GM18505 (cell line): ENCODE results near the gene PTRH2.
"Not testable (repeated sequence)": the region's sequence is repeated elsewhere in the genome, so short reads cannot be mapped to it uniquely, and the experiment has no call there.

Experiments
- ATAC-seq: cut with Tn5 transposase; IDR thresholded peaks from one replicate; pipeline ENCODE4 v1.9.1; 2021; ENCODE audit not compliant: unreplicated experiment
- POLR2A ChIP-seq: IDR thresholded peaks from 4 replicates; pipeline ENCODE4 v1.6.1; 2011; ENCODE audit warnings: borderline replicate concordance; ENCODE audit not compliant: insufficient read depth, insufficient read length; ENCODE audit errors: extremely low read depth

Gene PTRH2

DNA sequence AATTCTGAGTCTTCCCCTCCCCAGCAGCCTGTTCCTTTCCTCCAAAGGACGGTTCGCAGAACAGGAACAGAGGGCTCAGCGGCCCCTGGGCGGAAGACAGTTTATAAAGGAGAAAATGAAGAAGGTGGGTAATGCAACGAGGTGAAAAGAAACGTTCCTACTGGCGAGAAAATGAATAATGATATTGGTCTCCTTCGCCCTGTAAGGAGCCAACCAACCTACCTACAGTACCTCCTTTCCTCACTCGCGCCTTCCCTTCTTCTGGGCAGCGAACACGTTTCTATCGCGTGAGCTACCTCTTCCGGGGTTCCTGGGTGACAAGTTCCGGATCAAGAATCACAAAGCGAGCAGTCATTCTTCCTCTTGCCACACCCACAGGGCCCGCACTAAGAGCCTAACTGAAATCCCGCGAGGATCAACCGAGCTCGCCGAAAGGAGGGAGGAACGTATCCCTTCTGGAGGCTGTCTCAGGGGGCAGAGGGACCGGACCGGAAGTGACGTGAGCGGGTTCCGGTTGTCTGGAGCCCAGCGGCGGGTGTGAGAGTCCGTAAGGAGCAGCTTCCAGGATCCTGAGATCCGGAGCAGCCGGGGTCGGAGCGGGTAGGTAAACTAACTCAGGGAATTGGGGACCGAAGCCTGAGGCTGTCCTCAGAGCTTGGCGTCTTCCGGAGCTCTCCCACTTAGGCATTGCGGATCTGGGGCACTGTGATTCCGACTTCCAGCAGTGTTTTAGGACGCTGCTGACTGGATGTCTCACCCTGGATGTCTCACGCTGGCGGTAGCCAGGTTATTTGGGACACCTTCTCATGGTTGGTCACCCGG, at the start of gene PTRH2, which contains the start of gene VMP1:
TSS of gene PTRH2 (minus strand) at position 282 of the 822 bp plus-strand sequence. CDS start 9,452 bp downstream, outside the sequence.
TSS of gene VMP1 (plus strand) at position 506 of the 822 bp plus-strand sequence. CDS start 23,793 bp downstream, outside the sequence.
- peak; percentile 92 for TF ChIP-seq POLR2A
- ATAC-seq: peak; percentile 94

DNA sequence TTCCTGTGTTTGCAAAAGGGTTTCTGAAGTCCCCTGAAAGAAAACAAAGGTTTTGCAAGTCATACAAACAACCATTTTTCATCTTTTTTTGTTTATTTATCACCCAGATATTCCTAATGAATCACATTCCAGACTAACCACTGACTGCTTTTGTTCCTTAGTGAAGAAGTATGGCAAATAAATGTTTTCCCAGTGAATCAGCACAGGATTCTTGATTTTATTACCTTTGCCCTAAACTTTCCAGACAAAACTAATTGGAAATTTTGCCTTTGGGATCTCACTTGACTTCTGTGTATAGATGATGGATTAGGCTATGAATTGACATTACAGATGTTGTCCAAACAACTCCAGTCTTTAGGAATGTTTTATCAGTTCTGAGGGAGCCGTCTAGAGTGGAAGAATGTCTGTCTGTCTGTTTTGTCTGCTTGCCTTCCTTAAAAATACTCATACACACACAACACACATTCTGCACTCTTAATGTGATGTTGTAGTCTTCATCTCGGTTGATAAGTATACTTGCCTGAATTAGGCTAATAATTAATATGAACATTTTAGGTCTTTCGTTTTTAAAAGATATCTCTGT, 49.1 kb upstream of the PTRH2 start:
- ATAC-seq: no peak
- no peak for TF ChIP-seq POLR2A

DNA sequence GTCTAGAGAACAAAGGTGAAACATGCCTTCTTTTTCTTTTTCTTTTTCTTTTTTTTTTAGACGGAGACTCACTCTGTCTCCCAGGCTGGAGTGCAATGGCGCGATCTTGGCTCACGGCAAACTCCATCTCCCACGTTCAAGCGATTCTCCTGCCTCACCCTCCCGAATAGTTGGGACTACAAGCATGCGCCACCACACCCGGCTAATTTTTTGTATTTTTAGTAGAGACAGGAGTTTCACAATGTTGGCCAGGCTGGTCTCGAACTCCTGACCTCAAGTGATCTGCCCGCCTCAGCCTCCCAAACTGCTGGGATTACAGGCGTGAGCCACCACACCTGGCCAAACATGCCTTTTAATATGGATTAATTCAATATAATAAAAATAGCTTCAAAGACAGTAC, 47.8 kb upstream of the PTRH2 start:
- not testable (repeated sequence) for ATAC-seq

DNA sequence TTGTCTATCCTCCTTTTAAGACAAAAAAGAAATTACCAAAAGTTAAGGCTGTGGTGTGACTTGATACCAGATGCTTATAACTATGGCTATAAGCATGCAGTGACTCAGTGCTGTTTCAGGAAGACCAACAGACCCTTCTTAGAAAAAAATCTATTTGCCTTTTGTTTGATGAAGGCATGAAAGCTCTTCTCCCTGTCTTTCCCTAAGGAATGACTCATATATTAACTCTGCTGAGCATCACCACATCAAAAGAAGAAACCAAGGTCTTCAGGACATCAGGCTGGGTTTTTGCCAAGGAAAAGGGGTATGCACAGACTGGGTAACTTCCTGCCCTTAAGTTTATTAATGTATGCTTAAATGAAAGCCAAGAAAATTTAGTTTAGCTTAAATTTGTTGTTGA, 47.3 kb upstream of the PTRH2 start:
- ATAC-seq: no peak
- TF ChIP-seq POLR2A: no peak

DNA sequence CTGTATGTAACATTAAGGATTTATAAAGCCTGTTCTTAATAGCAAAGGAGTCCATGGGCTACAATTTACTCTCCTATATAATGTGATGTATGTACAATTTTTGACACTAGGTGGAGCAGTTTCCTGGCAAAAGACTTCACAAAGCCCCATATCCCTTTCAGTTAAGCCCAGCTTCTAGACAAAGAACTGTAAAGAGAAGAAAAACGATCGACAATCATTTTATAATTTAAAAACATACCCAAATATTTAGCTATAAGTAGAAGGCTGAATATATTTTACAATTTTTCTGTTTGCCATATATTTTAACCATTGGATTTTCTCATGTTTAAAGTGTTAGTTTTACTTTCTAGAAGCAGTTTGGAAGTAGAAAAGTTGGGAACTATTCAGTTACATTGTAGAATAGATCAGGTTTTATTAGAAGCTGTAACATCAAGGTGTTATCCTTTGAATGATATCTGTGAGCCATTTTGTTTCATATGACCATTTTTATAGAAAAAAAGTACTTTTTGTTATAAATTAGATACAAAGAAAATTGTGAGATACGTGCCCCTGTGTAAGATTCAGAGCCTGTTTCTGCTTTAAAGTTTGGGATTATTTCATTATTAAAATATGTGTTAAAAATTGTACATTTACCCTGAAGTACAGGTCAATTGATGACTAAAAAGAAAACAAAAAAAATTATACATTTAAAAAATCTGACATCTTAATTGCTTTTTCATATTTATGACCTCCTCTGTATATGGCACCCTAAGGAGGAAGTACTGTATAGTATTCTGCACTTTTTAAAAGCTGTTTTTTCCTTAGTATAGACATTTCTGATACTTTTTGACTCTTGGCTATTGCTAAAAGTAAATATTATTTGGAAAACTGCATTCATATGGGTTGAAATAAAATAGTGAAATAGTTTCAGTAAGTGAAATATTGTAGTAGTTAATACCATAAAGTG, 46.6 kb upstream of the PTRH2 start:
- no peak for TF ChIP-seq POLR2A
- ATAC-seq: no peak

DNA sequence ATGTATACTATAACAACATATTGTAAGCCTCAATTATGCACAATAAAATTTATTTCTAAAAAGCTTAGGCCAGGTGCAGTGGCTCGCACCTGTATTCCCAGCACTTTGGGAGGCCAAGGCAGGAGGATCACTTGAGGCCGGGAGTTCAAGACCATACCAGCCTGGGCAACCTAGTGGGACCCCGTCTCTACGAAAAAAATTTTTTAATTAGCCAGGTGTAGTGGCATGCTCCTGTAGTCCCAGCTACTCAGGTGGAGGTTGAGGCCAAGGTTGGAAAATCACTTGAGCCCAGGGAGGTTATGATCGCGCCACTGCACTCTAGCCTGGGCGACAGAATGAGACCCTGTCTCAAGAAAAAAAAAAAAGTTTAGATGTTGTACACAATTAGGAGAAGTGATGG, 45.7 kb upstream of the PTRH2 start:
- ATAC-seq: no peak
- no peak for TF ChIP-seq POLR2A

DNA sequence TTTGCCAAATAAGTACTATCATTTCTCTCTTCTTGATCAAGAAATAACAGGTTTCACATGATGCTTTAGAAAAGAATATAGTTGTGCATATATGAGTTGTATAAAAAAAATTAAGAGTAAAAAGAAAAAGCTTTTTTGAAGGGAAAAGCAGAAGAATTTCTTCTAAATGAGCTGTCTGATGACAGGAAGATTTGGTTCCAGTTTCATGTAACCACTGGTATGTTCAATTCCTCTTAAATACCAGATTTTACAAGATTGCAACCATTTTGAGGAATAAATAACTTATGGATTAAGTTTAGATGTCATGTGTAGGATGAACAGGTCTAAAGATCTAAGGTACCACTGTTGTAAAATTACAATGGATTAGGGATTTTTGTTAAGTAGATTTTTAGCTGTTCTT, 45.2 kb upstream of the PTRH2 start:
- TF ChIP-seq POLR2A: no peak
- ATAC-seq: no peak

DNA sequence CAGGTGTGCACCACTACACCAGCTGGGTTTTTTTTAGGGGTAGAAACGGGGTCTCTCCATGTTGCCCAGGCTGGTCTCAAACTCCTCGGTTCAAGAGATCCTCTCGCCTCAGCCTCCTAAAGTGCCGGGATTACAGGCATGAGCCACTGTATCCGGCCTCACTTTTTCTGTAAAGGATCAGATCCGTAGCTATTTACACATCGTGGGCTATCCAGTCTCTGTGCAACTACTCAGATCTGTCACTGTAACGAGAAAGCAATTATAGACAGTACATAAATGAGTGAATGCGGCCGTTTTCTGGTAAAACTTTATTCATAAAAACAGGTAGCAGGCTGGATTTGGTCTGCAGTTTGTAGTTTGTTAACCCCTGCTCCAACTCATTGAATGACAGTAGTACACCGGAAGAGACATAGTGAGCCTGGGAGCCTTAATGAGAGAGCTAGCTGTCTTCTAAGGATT, 44.8 kb upstream of the PTRH2 start:
- no peak for TF ChIP-seq POLR2A
- ATAC-seq: no peak

DNA sequence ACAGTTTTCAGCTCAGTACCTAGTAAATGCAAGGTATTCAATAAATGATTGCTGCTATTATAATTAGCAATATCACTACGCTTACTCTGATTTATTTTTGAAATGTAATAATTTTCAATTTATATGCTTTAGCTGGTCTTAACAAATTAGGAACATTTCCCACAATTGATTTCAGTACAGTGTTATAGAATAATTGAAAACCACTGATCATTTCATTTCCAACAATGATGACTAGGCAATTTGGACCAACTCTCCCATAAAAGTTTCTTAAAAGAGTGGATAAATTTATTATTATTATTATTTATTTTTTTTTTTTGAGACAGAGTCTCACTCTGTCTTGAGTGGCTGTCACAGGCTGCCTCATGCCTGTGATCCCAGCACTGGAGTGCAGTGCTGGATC, 41.4 kb upstream of the PTRH2 start:
- no peak for TF ChIP-seq POLR2A
- no peak for ATAC-seq

DNA sequence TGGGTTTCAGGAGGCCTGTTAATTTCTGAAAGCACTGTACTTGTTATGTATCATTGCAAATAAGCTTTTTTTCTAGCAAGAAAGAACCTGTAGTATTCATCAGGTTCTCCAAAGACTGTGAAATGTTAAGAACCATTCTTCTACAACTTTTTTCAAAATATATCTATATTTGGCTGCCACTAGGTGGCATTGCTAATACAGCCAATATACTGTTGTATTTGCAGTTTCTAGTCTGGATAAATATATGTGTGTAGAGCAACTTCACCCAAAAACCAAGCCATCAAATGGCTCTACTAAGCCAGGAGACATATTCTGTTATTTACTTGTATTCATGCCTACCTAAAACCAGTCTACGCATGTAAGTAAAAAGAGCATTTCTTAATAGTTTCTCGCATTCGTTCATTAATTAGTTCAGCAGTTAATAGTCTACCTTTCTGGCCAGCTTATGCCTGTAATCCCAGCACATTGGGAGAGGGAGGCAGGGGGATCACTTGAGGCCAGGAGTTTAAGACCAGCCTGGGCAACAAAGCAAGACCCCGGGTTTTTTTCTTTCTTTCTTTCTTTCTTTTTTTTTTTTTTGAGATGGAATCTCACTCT, 39.7 kb upstream of the PTRH2 start:
- TF ChIP-seq POLR2A: no peak
- no peak for ATAC-seq

DNA sequence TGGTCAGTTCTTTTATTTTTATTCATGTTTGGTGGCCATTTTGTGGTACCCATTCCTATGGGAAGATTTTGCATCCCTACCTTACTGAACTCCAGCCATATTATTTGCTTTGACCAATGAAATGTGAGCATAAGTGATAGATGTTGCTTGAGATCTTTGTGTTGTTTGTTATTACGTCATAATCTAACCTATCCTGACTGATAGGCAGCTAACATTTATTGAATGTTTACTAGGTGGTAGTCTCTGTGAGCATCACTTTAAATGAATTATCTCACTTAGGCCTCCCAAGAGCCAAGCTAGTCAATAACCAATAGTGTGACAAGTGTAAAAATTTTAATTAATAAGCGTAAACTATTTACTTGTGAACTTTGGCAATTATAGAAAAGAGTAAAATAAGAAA, 37.8 kb upstream of the PTRH2 start:
- no peak for TF ChIP-seq POLR2A
- ATAC-seq: no peak

DNA sequence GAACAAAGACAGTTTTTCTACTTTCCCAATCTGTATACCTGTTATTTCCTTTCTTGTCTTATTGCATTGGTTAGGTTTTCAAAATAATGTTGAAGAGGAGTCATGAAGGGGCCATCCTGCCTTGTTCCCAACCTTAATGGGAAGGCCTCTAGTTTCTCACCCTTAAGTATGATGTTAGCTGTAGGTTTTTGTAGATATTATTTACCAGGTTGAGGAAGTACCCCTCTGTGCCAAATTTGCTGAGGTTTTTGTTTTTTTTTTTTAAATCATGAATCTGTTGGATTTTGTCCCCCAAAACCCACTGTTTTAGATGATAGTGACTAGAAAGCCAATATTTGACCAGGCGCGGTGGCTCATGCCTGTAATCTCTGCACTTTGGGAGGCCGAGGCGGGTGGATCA, 36.6 kb upstream of the PTRH2 start:
- no peak for ATAC-seq
- no peak for TF ChIP-seq POLR2A

DNA sequence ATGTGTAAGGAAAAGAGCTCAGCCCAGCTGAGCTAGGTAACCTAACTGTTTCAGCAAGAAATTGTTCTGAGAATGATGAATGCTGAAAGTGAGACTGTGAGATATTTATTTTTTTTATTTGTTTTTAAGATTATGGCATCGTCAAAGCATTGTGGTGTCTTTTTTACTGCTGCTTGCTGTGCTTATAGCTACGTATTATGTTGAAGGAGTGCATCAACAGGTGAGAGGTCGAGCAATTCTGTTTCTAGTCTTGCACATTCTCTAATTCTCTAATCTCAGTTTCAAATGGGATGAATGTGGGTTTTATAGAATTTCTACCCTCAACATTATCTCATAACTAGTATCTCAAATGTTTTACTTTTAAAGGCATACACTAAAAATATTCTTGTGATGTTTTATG, 30.1 kb upstream of the PTRH2 start:
- TF ChIP-seq POLR2A: no peak
- ATAC-seq: no peak

DNA sequence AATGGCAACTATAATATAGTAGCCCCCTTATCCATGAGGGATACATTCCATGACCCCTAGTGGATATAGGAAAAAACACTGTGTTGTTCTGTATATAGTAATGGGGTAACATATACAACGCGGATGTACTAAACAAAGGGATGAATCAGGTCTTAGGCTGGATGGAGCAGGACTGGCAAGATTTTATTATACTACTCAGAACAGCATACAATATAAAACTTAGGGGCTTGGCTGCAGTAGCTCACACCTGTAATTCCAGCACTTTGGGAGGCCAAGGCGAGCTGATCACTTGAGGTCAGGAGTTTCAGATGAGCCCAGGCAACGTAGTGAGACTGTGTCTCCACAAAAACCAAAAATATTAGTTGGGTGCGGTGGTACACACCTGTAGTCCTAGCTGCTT, 27.0 kb upstream of the PTRH2 start:
- ATAC-seq: no peak
- TF ChIP-seq POLR2A: no peak

DNA sequence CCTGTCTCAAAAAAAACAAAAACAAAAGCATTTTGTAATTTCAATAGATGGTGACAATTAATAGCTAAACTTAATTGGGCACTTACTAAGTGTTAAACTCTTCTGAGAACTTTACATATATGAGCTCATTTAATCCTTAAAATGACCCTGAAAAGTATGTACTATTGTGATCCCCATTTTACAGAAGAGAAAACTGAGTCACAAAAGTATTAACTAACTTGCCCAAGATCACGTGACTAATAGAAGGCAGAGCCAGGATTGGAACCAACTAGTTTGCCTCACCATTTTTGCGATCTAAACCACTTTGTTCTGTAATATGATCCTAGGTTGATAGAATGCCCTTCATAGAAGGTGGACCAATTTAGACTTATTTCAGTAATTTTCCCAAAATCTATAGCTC, 26.5 kb upstream of the PTRH2 start:
- no peak for TF ChIP-seq POLR2A
- no peak for ATAC-seq
